Measurements from ENCODE around the gene CNTNAP2. TPM values are rescaled to one million over a fixed set of nuclear protein-coding genes. Genes with fewer than 3 reads are reported as not detected.

Gene CNTNAP2
- total and polyA plus RNA-seq, 12 donors: 0.07 to 0.77 (median 0.24) TPM

DNA sequence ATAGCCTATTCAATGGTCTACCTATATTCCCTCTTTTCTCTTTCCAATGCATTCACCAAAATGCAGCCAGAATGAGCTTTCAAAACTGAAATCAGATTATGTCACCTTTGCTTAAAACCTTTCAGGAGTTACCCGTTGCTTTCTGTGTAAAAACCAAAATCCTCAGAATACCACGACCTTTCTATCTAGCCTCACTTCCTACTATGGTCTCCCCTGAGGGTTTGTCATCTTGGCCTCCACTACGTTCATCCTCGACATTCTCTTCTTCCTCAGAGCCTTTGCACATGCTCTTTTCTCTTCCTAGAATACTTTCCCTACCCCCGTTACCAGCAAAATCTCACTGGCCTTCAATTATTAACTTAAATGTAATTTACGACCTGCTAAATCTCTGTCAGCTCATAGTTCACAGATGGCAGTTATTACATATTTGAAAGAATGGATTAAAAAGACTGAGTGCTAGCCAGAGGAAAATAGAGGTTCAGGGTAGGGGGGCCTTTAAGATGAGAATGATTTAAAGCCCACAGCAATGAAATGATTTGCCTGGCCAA lies 2093.1 kb downstream of the CNTNAP2 start:
- no peak for ATAC-seq
- no peaks in the 10 kb centered on the region for H3K36me3 ChIP-seq
- peaks cover 0 to 26% (median 13%) of the 10 kb centered on the region in 9 donors for H3K4me1 ChIP-seq
- H3K27me3 ChIP-seq: peaks cover 0 to 9% (median 0%) of the 10 kb centered on the region in 7 donors
- H3K27ac ChIP-seq: no peak overlapping the region
- intact Hi-C loops (cut with DNase I): no loop called here
- TF ChIP-seq, protein P1, sequence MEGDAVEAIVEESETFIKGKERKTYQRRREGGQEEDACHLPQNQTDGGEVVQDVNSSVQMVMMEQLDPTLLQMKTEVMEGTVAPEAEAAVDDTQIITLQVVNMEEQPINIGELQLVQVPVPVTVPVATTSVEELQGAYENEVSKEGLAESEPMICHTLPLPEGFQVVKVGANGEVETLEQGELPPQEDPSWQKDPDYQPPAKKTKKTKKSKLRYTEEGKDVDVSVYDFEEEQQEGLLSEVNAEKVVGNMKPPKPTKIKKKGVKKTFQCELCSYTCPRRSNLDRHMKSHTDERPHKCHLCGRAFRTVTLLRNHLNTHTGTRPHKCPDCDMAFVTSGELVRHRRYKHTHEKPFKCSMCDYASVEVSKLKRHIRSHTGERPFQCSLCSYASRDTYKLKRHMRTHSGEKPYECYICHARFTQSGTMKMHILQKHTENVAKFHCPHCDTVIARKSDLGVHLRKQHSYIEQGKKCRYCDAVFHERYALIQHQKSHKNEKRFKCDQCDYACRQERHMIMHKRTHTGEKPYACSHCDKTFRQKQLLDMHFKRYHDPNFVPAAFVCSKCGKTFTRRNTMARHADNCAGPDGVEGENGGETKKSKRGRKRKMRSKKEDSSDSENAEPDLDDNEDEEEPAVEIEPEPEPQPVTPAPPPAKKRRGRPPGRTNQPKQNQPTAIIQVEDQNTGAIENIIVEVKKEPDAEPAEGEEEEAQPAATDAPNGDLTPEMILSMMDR (IDR thresholded peaks at IDR 0.05): no peak
- 77% methylated on average over 6 of the region's 6 CpGs for WGBS, 2 donors
- no peak for DNase-seq
- no peak overlapping the region for H3K4me3 ChIP-seq
- no peaks in the 10 kb centered on the region for H3K9me3 ChIP-seq

DNA sequence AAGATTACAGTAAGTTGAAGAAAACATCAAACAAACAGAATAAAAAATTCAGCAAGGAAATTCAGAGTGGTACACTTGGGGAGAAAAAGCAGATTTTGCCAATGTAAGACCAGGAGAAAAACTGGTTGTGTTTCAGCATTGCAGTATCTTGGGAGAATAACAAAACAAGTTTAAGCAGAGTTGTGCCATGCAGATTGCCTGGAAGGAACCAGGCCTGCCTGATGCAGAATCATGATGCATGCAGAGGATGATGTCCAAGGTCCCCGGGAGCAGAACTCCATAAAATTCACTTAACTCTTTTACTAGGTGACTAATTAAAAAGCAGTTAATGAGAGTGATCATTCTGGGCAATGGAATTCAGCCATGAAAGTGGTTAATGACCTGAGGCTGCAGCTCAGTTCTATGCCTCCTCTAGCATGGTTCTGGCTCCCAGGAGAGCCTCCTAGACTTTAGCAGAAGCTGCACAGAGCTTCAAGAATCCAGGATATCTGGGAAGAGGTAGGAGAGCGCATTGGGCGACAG lies 2094.3 kb downstream of the CNTNAP2 start:
- H3K27ac ChIP-seq: no peak overlapping the region
- intact Hi-C loops (cut with DNase I): no loop called here
- DNase-seq: no peak
- no peak for ATAC-seq
- peaks cover 0 to 26% (median 13%) of the 10 kb centered on the region in 9 donors for H3K4me1 ChIP-seq
- WGBS, 2 donors: 82 to 91% methylated on average over 3 of the region's 3 CpGs
- no peaks in the 10 kb centered on the region for H3K36me3 ChIP-seq
- peaks cover 0 to 9% (median 0%) of the 10 kb centered on the region in 7 donors for H3K27me3 ChIP-seq
- no peak overlapping the region for H3K4me3 ChIP-seq
- no peaks in the 10 kb centered on the region for H3K9me3 ChIP-seq
- TF ChIP-seq, protein P1 (IDR thresholded peaks at IDR 0.05): no peak

DNA sequence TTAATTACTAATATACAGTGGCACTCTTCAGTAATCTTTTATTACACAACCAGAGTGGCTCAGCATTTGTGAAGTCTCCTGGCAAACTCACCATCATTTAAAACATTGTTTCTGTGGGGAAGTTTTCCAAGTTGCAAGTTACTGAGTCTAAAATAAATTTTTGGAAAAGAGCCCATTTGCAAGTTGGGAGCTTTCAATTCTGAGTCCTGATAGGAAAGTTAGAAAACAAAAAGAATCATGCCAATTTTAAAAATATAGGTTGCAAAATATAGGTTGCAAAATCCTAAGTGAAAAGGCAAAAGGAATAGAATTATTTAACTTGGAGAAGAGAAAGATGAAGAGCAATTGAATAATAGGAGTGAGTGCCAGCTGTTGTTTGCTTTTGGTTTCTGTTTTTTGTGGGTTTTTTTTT lies 2095.1 kb downstream of the CNTNAP2 start:
- no peak for DNase-seq
- Histone ChIP-seq H3K27me3 (peaks cover 0 to 6% (median 0%) of the 10 kb centered on the region in 7 donors), H3K36me3 (no peaks in the 10 kb centered on the region), H3K27ac (peak overlapping the region in 1 of 10 donors; percentile 15), H3K9me3 (no peaks in the 10 kb centered on the region), H3K4me1 (peaks cover 0 to 26% (median 13%) of the 10 kb centered on the region in 9 donors), H3K4me3 (peak overlapping the region in 1 of 10 donors; percentile 1)
- intact Hi-C loops (cut with DNase I): no loop called here
- no peak for ATAC-seq
- TF ChIP-seq, protein P1 (IDR thresholded peaks at IDR 0.05): no peak

DNA sequence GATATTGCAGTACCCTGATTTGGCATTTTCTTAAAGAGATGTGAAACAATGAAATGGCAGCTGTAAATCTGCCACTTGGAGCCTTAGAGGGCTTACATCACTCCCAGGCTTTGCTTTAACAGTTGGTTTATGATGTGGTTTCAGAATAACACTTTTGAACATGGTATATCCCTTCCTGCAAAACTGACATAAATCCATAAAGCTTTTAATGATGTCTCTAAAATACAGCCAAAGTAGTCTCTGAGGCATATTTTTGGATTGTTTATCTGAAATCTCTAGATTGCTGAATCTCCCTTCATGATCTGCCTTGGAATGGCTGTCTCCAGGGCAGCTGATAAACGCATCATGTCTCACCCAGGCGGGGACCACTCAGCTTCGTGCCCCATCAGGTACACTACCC lies 2096.1 kb downstream of the CNTNAP2 start:
- no peak for DNase-seq
- 87 to 91% methylated on average over 3 of the region's 3 CpGs for WGBS, 2 donors
- Histone ChIP-seq H3K27ac (no peak overlapping the region), H3K27me3 (peaks cover 0 to 5% (median 0%) of the 10 kb centered on the region in 7 donors), H3K9me3 (no peaks in the 10 kb centered on the region), H3K36me3 (no peaks in the 10 kb centered on the region), H3K4me3 (no peak overlapping the region), H3K4me1 (peaks cover 0 to 26% (median 13%) of the 10 kb centered on the region in 9 donors)
- ATAC-seq: no peak
- TF ChIP-seq, protein P1 (IDR thresholded peaks at IDR 0.05): no peak
- intact Hi-C loops (cut with DNase I): no loop called here

Measured in heart right ventricle (tissue), 16 donors.